ENCODE measurements around the gene POFUT2. TPM values are rescaled to one million over a fixed set of nuclear protein-coding genes. Genes with fewer than 3 reads are reported as not detected.

POFUT2 gene
- total and polyA plus RNA-seq, 2 donors from 2014 or later = 18.3 to 30.2 TPM

- intact Hi-C loops (cut with DNase I) = no loop called here
- peak in 2 of 5 donors; percentile 9 for DNase-seq
- no peak for FAIRE-seq
- TF ChIP-seq CTCF (IDR thresholded peaks at IDR 0.05; ENCODE audit: borderline replicate concordance, extremely low read depth, insufficient read depth) = no peak
- Histone ChIP-seq H3K9ac (ENCODE audit: low read length in 3 of 3) (no peak overlapping the region), H3K9me3 (ENCODE audit: control insufficient read depth in 2 of 3, insufficient read depth in 1 of 3, low read length in 3 of 3) (no peaks in the 10 kb centered on the region), H3K27me3 (ENCODE audit: control insufficient read depth, insufficient read depth, low read length) (no peaks in the 10 kb centered on the region), H3K4me1 (ENCODE audit: control insufficient read depth in 2 of 3, insufficient read depth in 2 of 3, low read depth in 1 of 3, low read length in 3 of 3) (no peaks in the 10 kb centered on the region), H3K4me3 (ENCODE audit: low read length in 3 of 3) (no peak overlapping the region), H3K36me3 (ENCODE audit: control insufficient read depth in 2 of 3, insufficient read depth in 3 of 3, low read length in 3 of 3) (no peaks in the 10 kb centered on the region), H3K27ac (ENCODE audit: low read depth in 2 of 2, low read length in 2 of 2) (no peak overlapping the region)
Measured at GRCh38 chr21:45225741-45226327, 61.9 kb downstream of the POFUT2 start.

DNA sequence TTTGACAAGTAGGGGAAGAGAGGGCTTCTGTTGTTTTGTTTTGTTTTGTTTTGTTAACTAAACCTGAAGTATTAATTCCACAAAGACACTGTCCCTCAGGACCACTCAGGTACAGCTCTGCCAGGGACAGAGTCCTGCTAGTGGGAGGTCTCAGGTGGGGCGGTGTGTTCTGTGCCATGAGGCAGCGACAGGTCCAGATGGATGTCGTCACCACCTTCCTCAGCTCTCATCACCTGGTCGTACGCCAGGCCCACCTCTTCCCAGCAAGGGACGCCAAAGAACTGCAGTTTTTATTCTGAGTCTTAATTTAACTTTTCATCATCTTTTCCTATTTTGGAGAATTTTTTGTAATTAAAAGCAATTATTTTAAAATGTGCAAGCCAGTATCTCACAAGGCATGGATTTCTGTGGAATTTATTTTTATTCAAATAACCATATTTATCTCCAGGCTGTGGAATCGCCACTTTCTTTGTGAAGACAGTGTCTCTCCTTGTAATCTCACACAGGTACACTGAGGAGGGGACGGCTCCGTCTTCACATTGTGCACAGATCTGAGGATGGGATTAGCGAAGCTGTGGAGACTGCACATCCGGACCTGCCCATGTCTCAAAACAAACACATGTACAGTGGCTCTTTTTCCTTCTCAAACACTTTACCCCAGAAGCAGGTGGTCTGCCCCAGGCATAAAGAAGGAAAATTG, 62.5 kb downstream of the POFUT2 start:
- DNase-seq (no peak), FAIRE-seq (no peak)
- Histone ChIP-seq H3K4me3 (ENCODE audit: low read length in 3 of 3) (no peak overlapping the region), H3K4me1 (ENCODE audit: control insufficient read depth in 2 of 3, insufficient read depth in 2 of 3, low read depth in 1 of 3, low read length in 3 of 3) (no peaks in the 10 kb centered on the region), H3K27me3 (ENCODE audit: control insufficient read depth, insufficient read depth, low read length) (no peaks in the 10 kb centered on the region), H3K27ac (ENCODE audit: low read depth in 2 of 2, low read length in 2 of 2) (no peak overlapping the region), H3K9ac (ENCODE audit: low read length in 3 of 3) (no peak overlapping the region), H3K9me3 (ENCODE audit: control insufficient read depth in 2 of 3, insufficient read depth in 1 of 3, low read length in 3 of 3) (no peaks in the 10 kb centered on the region), H3K36me3 (ENCODE audit: control insufficient read depth in 2 of 3, insufficient read depth in 3 of 3, low read length in 3 of 3) (no peaks in the 10 kb centered on the region)
- no peak for TF ChIP-seq CTCF (IDR thresholded peaks at IDR 0.05; ENCODE audit: borderline replicate concordance, extremely low read depth, insufficient read depth)
- intact Hi-C loops (cut with DNase I) = no loop called here

DNA sequence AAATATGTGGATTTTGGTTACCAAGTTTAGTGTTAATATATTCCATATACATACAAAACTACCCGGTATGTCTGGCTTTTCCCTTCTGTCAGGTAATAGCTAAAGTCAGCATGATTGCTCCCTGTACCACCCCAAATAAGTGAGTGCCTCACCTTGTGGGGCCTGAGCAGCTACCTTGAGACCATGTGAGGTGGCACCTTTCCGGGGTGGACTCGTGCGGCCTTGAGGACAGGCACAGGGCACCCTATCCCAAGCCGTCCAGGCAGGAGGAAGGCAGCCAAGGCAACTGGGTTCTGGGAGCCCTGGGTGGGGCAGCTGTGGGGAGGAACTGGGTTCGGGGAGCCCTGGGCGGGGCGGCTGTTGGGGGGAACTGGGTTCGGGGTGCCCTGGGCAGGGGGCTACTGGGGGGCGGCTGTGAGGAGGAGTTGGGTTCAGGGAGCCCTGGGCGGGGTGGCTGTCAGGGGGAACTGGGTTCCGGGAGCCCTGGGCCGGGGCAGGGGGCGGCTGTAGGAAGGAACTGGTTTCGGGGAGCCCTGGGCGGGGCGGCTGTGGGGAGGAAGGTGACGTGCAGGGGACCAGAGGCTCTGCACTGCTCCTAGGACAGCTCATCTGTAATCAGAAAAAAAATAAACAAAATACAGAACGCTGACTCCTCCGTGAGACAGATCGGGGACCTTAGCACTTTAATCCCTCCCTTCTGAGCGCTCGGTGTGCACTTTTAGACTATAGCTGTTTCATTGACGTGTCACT, 63.3 kb downstream of the POFUT2 start:
- Histone ChIP-seq H3K4me1 (ENCODE audit: control insufficient read depth in 2 of 3, insufficient read depth in 2 of 3, low read depth in 1 of 3, low read length in 3 of 3) (no peaks in the 10 kb centered on the region), H3K9me3 (ENCODE audit: control insufficient read depth in 2 of 3, insufficient read depth in 1 of 3, low read length in 3 of 3) (no peaks in the 10 kb centered on the region), H3K27ac (ENCODE audit: low read depth in 2 of 2, low read length in 2 of 2) (no peak overlapping the region), H3K27me3 (ENCODE audit: control insufficient read depth, insufficient read depth, low read length) (no peaks in the 10 kb centered on the region), H3K4me3 (ENCODE audit: low read length in 3 of 3) (no peak overlapping the region), H3K9ac (ENCODE audit: low read length in 3 of 3) (no peak overlapping the region), H3K36me3 (ENCODE audit: control insufficient read depth in 2 of 3, insufficient read depth in 3 of 3, low read length in 3 of 3) (no peaks in the 10 kb centered on the region)
- FAIRE-seq (no peak), DNase-seq (peak in 1 of 5 donors; percentile 84)
- TF ChIP-seq CTCF (IDR thresholded peaks at IDR 0.05; ENCODE audit: borderline replicate concordance, extremely low read depth, insufficient read depth) = no peak
- intact Hi-C loops (cut with DNase I) = no loop called here
